MM.1S (cell line): Measurements from ENCODE around the gene IGF2BP3.

Source experiments
- CTCF ChIP-seq: fragments of 300-600 bp; sonication (generic); IDR thresholded peaks from 2 replicates; pipeline ENCODE4 v1.5.1; 2016; ENCODE audit warnings: antibody characterized with exemption, low read length, mixed read lengths
- EZH2 ChIP-seq: fragments of 300-600 bp; sonication (generic); optimal IDR thresholded peaks from 2 replicates; pipeline ENCODE3; 2017; ENCODE audit warnings: low read depth, mild to moderate bottlenecking, antibody characterized with exemption, low read length, mixed read lengths

DNA sequence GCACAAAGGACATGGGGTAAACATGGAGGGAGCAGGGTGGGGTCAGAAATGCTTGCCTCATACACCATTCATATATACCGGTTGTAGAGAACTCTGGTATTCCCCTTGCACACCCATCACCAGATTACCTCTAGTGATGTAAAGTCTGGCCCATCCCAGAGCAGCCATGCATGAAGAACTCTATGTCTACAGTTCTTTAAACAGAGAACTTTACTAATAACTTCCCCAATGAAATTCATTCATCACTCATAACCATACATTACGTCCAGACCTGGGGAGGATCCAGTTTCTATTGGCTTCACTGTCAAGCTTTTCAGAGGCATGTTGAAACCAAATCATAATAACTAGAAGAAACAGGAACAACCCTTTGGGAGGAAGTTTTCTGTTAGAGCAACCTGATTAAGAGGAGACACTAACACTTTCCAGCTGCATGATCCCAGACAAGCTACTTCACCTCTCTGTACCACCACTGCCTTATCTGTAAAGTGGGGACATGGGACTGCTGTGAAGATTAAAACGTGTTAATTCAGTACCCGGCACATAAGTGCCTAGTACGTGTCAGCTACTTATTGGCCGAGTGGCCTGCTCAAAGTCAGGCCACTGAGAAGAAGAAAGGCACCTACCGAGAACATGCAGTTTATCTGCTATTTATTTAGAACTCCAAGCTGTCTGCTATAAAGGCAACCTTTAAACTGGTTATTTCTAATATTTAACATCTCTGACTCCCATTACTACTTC is 59.7 kb downstream of the IGF2BP3 start:
- TF ChIP-seq EZH2 (no peak), CTCF (no peak)
